Type B pancreatic cell (in vitro differentiated cells): Measurements from ENCODE around the gene SNRPA1. TPM values are rescaled to one million over a fixed set of nuclear protein-coding genes. Genes with fewer than 3 reads are reported as not detected.

Experiments used
- DNase-seq: peaks from one replicate; pipeline ENCODE4 v3.0.0; 2021; ENCODE audit warnings: mixed read lengths; ENCODE audit not compliant: unreplicated experiment; ENCODE audit errors: extremely low spot score
- H3K27ac Mint-ChIP-seq: 2 replicates; pipeline ENCODE4 v1.8.0; 2021; ENCODE audit warnings: mild to moderate bottlenecking, mixed read lengths
- H3K27me3 Mint-ChIP-seq: 2 replicates; pipeline ENCODE4 v1.8.0; 2021; ENCODE audit warnings: mixed read lengths
- H3K36me3 Mint-ChIP-seq: 2 replicates; pipeline ENCODE4 v1.8.0; 2021; ENCODE audit warnings: mixed read lengths
- H3K4me1 Mint-ChIP-seq: one replicate; pipeline ENCODE4 v1.8.0; 2021; ENCODE audit warnings: mixed read lengths; ENCODE audit not compliant: unreplicated experiment
- H3K4me3 Mint-ChIP-seq: 2 replicates; pipeline ENCODE4 v1.8.0; 2021; ENCODE audit warnings: mild to moderate bottlenecking, mixed read lengths
- H3K9me3 Mint-ChIP-seq: 2 replicates; pipeline ENCODE4 v1.8.0; 2021; ENCODE audit warnings: mixed read lengths
- total RNA-seq: library from RNA; stranded (reverse); gene quantifications from 2 replicates; pipeline ENCODE4 v1.2.1, GENCODE V29; 2021; ENCODE audit warnings: low replicate concordance
- TF ChIP-seq, protein P1 (sequence below): fragments of 200-600 bp; sonication (generic); conservative IDR thresholded peaks from 2 replicates; pipeline ENCODE4 v1.5.0; 2021; ENCODE audit warnings: antibody characterized with exemption, mild to moderate bottlenecking

Gene SNRPA1
- total RNA-seq, 1 donor from 2014 or later: 72.6 TPM

DNA sequence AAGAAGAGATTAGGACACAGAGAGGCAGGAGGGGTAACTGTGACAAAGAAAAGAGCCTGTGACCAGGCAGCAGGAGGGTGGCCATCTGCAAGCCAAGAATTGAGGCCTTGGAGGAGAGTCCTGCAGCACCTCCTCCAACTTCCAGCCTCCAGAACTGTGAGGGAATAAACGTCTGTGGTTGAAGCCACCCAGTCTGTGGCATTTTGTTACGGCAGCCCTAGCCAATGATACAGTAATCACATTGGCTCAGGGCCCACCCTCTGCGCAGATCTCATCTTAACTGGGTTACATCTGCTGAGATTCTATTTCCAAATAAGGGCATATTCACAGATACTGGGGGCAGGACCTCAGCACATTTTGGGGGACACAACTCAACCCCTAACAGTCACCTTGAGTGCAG, 29.0 kb downstream of the SNRPA1 start:
- H3K4me3 Mint-ChIP-seq: no peak overlapping the region
- DNase-seq: no peak
- no peak overlapping the region for H3K27ac Mint-ChIP-seq
- H3K27me3 Mint-ChIP-seq: peaks cover 3% of the 10 kb centered on the region
- no peaks in the 10 kb centered on the region for H3K4me1 Mint-ChIP-seq
- no peaks in the 10 kb centered on the region for H3K9me3 Mint-ChIP-seq
- TF ChIP-seq, protein P1, sequence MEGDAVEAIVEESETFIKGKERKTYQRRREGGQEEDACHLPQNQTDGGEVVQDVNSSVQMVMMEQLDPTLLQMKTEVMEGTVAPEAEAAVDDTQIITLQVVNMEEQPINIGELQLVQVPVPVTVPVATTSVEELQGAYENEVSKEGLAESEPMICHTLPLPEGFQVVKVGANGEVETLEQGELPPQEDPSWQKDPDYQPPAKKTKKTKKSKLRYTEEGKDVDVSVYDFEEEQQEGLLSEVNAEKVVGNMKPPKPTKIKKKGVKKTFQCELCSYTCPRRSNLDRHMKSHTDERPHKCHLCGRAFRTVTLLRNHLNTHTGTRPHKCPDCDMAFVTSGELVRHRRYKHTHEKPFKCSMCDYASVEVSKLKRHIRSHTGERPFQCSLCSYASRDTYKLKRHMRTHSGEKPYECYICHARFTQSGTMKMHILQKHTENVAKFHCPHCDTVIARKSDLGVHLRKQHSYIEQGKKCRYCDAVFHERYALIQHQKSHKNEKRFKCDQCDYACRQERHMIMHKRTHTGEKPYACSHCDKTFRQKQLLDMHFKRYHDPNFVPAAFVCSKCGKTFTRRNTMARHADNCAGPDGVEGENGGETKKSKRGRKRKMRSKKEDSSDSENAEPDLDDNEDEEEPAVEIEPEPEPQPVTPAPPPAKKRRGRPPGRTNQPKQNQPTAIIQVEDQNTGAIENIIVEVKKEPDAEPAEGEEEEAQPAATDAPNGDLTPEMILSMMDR: no peak
- H3K36me3 Mint-ChIP-seq: peaks cover 16% of the 10 kb centered on the region

DNA sequence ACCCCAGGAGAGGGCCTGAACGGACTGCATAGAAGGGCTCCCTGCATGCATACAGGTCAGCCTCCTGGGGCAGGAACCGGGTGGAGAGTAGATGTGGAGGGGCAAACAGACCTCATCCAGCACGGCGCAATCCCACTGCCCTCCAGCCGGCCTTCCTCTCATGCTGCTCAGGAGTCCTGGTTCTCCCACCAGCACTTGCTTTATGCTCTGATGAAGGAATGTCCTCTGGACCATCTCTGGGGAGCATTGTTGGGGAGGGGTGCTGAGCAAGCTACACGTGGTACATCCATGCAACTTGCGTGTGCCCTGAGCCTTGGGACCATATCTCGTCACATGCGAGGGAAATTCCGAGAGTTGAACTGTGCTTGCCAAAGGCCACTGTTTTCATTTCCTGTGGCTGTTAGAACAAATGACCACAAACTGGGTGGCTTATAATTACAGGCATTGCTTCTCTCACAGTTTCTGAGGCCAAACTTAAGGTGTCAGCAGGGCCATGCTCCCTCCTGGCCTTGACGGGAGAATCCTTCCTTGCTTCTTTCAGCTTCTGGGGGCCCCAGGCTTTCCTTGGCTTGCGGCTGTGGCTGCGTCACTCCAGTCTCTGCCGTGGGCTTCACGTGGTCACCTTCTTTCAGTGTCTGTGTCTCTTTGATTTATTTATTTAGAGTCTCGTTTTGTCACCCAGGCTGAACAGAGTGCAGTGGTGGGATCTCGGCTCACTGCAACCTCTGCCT, 30.0 kb downstream of the SNRPA1 start:
- TF ChIP-seq, protein P1: no peak
- Mint-ChIP-seq H3K36me3 (peaks cover 12% of the 10 kb centered on the region), H3K4me3 (no peak overlapping the region), H3K9me3 (no peaks in the 10 kb centered on the region), H3K4me1 (no peaks in the 10 kb centered on the region), H3K27ac (no peak overlapping the region), H3K27me3 (peaks cover 5% of the 10 kb centered on the region)
- DNase-seq: no peak

DNA sequence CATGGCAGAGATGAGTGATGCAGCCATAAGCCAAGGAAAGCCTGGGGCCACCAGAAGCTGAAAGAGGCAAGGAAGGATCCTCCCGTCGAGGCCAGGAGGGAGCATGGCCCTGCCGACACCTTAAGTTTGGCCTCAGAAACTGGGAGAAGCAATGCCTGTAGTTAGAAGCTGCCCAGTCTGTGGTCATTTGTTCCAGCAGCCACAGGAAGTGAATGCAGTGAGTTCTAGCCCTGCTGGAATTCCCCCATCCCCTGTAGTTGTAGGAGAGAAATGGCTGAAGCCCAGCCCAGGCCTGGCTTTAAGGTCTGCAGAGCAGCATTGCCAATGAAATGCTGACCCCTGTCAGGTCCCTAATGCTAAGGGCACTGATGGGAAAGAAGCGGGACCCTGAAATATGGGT, 31.0 kb downstream of the SNRPA1 start:
- Mint-ChIP-seq H3K4me1 (no peaks in the 10 kb centered on the region), H3K27me3 (peaks cover 12% of the 10 kb centered on the region), H3K36me3 (peaks cover 5% of the 10 kb centered on the region), H3K9me3 (no peaks in the 10 kb centered on the region), H3K27ac (no peak overlapping the region), H3K4me3 (no peak overlapping the region)
- TF ChIP-seq, protein P1: no peak
- no peak for DNase-seq

DNA sequence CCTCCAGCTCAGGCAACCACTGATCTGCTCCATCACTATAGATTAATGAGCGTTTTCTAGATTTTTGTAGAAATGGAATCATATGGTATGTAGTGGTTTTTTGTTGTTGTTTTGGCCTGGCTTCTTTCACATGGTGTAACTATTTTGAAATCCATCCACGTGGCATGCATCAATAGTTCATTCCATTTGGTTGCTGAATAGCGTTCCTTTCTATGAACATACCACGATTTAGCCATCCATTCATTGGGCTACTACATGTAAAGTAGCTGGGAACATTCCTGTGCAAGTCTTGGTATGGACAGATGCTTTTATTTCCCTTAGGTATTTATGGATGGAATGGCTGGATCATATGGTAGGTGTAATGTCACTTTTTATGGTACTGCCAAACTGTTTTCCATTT, 32.5 kb downstream of the SNRPA1 start:
- Mint-ChIP-seq H3K4me1 (peaks cover 6% of the 10 kb centered on the region), H3K9me3 (no peaks in the 10 kb centered on the region), H3K27me3 (peaks cover 18% of the 10 kb centered on the region), H3K36me3 (no peaks in the 10 kb centered on the region), H3K4me3 (no peak overlapping the region), H3K27ac (no peak overlapping the region)
- TF ChIP-seq, protein P1: no peak
- DNase-seq: no peak

DNA sequence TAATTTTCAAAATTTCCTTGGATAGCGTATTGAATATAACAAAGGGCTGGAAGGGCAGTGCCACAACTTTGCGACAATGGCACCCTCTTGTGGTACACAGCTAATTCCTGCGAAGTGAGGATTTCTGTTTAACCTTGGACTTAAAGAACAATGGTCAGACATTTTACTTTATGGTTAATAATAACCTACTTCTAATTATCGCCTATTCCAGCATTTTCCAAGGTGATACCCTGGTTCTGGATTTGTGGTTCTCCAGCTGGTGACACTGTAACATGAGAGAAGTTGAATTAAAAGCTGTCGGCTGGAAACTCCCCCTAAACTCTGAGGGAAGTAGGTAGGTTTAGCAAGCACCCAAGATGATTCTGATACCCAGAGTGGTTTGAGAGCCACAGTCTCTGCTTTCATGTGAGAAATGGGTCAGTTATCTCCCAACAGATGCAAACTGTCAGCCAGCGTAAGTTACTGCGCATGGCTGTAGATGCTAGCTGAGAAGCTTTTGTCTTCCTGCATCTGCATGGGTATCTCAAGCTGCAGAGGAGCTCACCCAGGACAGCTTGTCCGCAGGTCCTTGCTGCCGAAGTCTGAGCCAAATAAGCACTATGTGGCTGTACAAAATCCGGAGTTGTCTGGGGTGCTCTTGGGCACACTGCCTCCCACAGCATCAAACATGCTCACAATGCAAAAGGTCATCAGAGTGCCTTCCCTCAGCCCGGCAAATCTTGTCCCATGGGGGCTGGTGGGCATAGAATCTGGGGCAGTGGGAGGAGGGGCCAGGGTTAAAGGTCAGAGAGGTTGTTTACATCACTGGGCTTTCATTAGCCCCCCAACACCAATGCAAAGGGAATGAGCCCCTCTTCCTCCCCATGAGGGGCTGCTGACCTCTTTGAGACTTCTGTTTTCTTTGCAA, 36.6 kb downstream of the SNRPA1 start:
- Mint-ChIP-seq H3K27me3 (peaks cover 22% of the 10 kb centered on the region), H3K4me1 (peaks cover 23% of the 10 kb centered on the region), H3K4me3 (peak overlapping the region; percentile 23), H3K27ac (peak overlapping the region; percentile 4), H3K36me3 (no peaks in the 10 kb centered on the region), H3K9me3 (no peaks in the 10 kb centered on the region)
- TF ChIP-seq, protein P1: peak; percentile 97
- DNase-seq: no peak
